Left lung (tissue), 10 donors: ENCODE results near the gene NDUFA11. TPM values are rescaled to one million over a fixed set of nuclear protein-coding genes. Genes with fewer than 3 reads are reported as not detected.

Experiments
- ATAC-seq: fragments of 200-7000 bp; cut with Tn5 transposase; one replicate; pipeline ENCODE4 v1.9.1; 2020; ENCODE audit warnings: moderate library complexity
- DNase-seq, 4 donors: peaks; one replicate each; pipeline ENCODE4 v3.0.0-alpha.2; 2013 to 2020
- H3K27ac ChIP-seq, 2 donors: fragments of 200-600 bp; sonication (generic) in 1 of 2; one replicate each; pipeline versions ENCODE4 v1.5.0 to v1.8.0; 2020 to 2021
- H3K27me3 ChIP-seq, 2 donors: fragments of 200-600 bp; sonication (generic) in 1 of 2; one replicate each; pipeline versions ENCODE4 v1.5.0 to v1.8.0; 2020 to 2021
- H3K36me3 ChIP-seq, 2 donors: fragments of 200-600 bp; sonication (generic) in 1 of 2; one replicate each; pipeline versions ENCODE4 v1.5.0 to v1.8.0; 2020 to 2021
- H3K4me1 ChIP-seq, 2 donors: fragments of 200-600 bp; one replicate each; pipeline ENCODE4 v1.8.0; 2021
- H3K4me3 ChIP-seq, 2 donors: fragments of 200-600 bp; sonication (generic) in 1 of 2; one replicate each; pipeline versions ENCODE4 v1.5.0 to v1.8.0; 2020 to 2021; ENCODE audit warnings: mild to moderate bottlenecking in 1 of 2
- H3K9me3 ChIP-seq, 2 donors: fragments of 200-600 bp; sonication (generic) in 1 of 2; one replicate each; pipeline versions ENCODE4 v1.5.0 to v1.8.0; 2020 to 2021
- intact Hi-C, 2 donors: fragments of 100-400 bp; cut with DNase I; formaldehyde crosslinking; loops; one replicate each; pipeline versions ENCODE4 v1.11.2 to v1.14.2; 2022
- polyA plus RNA-seq, 6 donors: library from polyadenylated mRNA; unstranded; fragments of 120-200 nt; gene quantifications; one replicate each; pipeline ENCODE4 v1.2.1, GENCODE V29; 2013; ENCODE audit not compliant: insufficient read length in 6 of 6
- total RNA-seq, 2 donors: library from RNA; stranded (reverse); fragmentation: NEBNext Ultra II Directional; extraction: Animal tissue kit (Norgen Biotek cat#: 25700); gene quantifications; one replicate each; pipeline ENCODE4 v1.2.1, GENCODE V29; 2021
- TF ChIP-seq, protein P1 (sequence below), 2 donors: fragments of 200-600 bp; sonication (generic) in 1 of 2; IDR thresholded peaks; one replicate each; pipeline versions ENCODE4 v1.5.0 to v1.8.0; 2021; ENCODE audit warnings: antibody characterized with exemption in 2 of 2
- donor health status: DM: no; HTN: yes; CAD: no.
- donor health status: DM: no; HTN: no; CAD: no.

Gene NDUFA11
- total and polyA plus RNA-seq, 8 donors, result 102 to 190 (median 141) TPM

GRCh38 chr19:5893907-5894703, 9.5 kb downstream of the NDUFA11 start:
- no peak for ATAC-seq
- Histone ChIP-seq H3K9me3 (no peaks in the 10 kb centered on the region), H3K27me3 (peaks cover 0 to 37% of the 10 kb centered on the region in 2 donors), H3K36me3 (peaks cover 0 to 37% of the 10 kb centered on the region in 2 donors), H3K27ac (no peak overlapping the region), H3K4me1 (peaks cover 0 to 5% of the 10 kb centered on the region in 2 donors), H3K4me3 (no peak overlapping the region)
- DNase-seq, result no peak
- TF ChIP-seq, protein P1, sequence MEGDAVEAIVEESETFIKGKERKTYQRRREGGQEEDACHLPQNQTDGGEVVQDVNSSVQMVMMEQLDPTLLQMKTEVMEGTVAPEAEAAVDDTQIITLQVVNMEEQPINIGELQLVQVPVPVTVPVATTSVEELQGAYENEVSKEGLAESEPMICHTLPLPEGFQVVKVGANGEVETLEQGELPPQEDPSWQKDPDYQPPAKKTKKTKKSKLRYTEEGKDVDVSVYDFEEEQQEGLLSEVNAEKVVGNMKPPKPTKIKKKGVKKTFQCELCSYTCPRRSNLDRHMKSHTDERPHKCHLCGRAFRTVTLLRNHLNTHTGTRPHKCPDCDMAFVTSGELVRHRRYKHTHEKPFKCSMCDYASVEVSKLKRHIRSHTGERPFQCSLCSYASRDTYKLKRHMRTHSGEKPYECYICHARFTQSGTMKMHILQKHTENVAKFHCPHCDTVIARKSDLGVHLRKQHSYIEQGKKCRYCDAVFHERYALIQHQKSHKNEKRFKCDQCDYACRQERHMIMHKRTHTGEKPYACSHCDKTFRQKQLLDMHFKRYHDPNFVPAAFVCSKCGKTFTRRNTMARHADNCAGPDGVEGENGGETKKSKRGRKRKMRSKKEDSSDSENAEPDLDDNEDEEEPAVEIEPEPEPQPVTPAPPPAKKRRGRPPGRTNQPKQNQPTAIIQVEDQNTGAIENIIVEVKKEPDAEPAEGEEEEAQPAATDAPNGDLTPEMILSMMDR (IDR thresholded peaks at IDR 0.05), result no peak
- intact Hi-C loops, result loop anchor here in 1 of 2 donors (5.0 kb wide), 1 partner anchor 87 kb away; the partner anchor contains the start of gene NRTN

- ATAC-seq, result no peak
- TF ChIP-seq, protein P1 (IDR thresholded peaks at IDR 0.05), result no peak
- Histone ChIP-seq H3K36me3 (peaks cover 0 to 37% of the 10 kb centered on the region in 2 donors), H3K4me3 (no peak overlapping the region), H3K27ac (no peak overlapping the region), H3K27me3 (peaks cover 0 to 44% of the 10 kb centered on the region in 2 donors), H3K9me3 (no peaks in the 10 kb centered on the region), H3K4me1 (peaks cover 0 to 5% of the 10 kb centered on the region in 2 donors)
- intact Hi-C loops, result loop anchor here in 1 of 2 donors (5.0 kb wide), 1 partner anchor 86 kb away; the partner anchor contains the start of gene NRTN
- DNase-seq, result no peak
These were observed 10.2 kb downstream of the NDUFA11 start for GRCh38 chr19:5893296-5893903.

- intact Hi-C loops, result loop anchor here in 1 of 2 donors (5.0 kb wide), 1 partner anchor 86 kb away; the partner anchor contains the start of gene NRTN
- Histone ChIP-seq H3K9me3 (no peaks in the 10 kb centered on the region), H3K4me3 (no peak overlapping the region), H3K36me3 (peaks cover 0 to 37% of the 10 kb centered on the region in 2 donors), H3K27ac (no peak overlapping the region), H3K4me1 (peaks cover 0 to 5% of the 10 kb centered on the region in 2 donors), H3K27me3 (peaks cover 0 to 48% of the 10 kb centered on the region in 2 donors)
- ATAC-seq (no peak), DNase-seq (no peak)
- TF ChIP-seq, protein P1 (IDR thresholded peaks at IDR 0.05), result no peak
These were observed 10.8 kb downstream of the NDUFA11 start for GRCh38 chr19:5892772-5893275.

- intact Hi-C loops, result loop anchor here in 1 of 2 donors (5.0 kb wide), 1 partner anchor 85 kb away; the partner anchor contains the start of gene NRTN
- H3K27ac ChIP-seq, result no peak overlapping the region
- ATAC-seq, result peak; percentile 86
- peak in 2 of 4 donors; percentile 46 to 80 for DNase-seq
- H3K36me3 ChIP-seq, result peaks cover 0 to 32% of the 10 kb centered on the region in 2 donors
- no peaks in the 10 kb centered on the region for H3K9me3 ChIP-seq
- peaks cover 0 to 48% of the 10 kb centered on the region in 2 donors for H3K27me3 ChIP-seq
- H3K4me1 ChIP-seq, result peaks cover 0 to 5% of the 10 kb centered on the region in 2 donors
- TF ChIP-seq, protein P1 (IDR thresholded peaks at IDR 0.05), result peak; percentile 64 to 66
- no peak overlapping the region for H3K4me3 ChIP-seq
These were observed 11.4 kb downstream of the NDUFA11 start for GRCh38 chr19:5891938-5892771.
